OCI-LY1 (cell line): ENCODE data around the gene GMDS.

Source experiments
- CTCF ChIP-seq: fragments of 200-600 bp; sonication (generic), shearing (Covaris generic); IDR thresholded peaks from 2 replicates; pipeline ENCODE4 v1.5.1; 2017; ENCODE audit warnings: mild to moderate bottlenecking, antibody characterized with exemption, low read length, moderate library complexity, mixed read lengths
- EZH2 ChIP-seq: fragments of 200-600 bp; sonication (generic), shearing (Covaris generic); IDR thresholded peaks from 2 replicates; pipeline ENCODE4 v1.8.0; 2017; ENCODE audit warnings: borderline replicate concordance, mixed run types, mild to moderate bottlenecking, antibody characterized with exemption, low read length, moderate library complexity, mixed read lengths

- TF ChIP-seq EZH2 (no peak), CTCF (no peak)
These were observed 635.5 kb downstream of the GMDS start, which contains the start of gene FOXC1 for GRCh38 chr6:1609648-1610496.
